K562 (cell line): ENCODE measurements around the gene SLC2A9. TPM values are rescaled to one million over a fixed set of nuclear protein-coding genes. Genes with fewer than 3 reads are reported as not detected.

Source experiments
- ARID1B ChIP-seq: fragments of 450-650 bp; IDR thresholded peaks from 2 replicates; pipeline ENCODE4 v1.6.1; 2016; ENCODE audit warnings: antibody characterized with exemption, mild to moderate bottlenecking, inconsistent platforms
- BCL6 ChIP-seq: fragments of 250-450 bp; sonication (Bioruptor Pico); IDR thresholded peaks from 2 replicates; pipeline ENCODE4 v1.4.0; 2020
- CBFA2T2 ChIP-seq: fragments of 450-650 bp; conservative IDR thresholded peaks from 2 replicates; pipeline ENCODE4 v1.6.1; 2017; ENCODE audit warnings: mild to moderate bottlenecking
- CBFA2T3 ChIP-seq: fragments of 450-650 bp; IDR thresholded peaks from 2 replicates; pipeline ENCODE4 v1.6.1; 2017
- ETV5 ChIP-seq: sonication (generic); formaldehyde crosslinking; IDR thresholded peaks from 2 replicates; pipeline ENCODE4 v1.4.0; 2020; ENCODE audit warnings: low read depth, mild to moderate bottlenecking, missing genetic modification reagents
- FIP1L1 ChIP-seq: fragments of 200-400 bp; formaldehyde crosslinking; IDR thresholded peaks from 2 replicates; pipeline ENCODE4 v1.6.1; 2018; ENCODE audit warnings: mild to moderate bottlenecking, low read depth, low read length; ENCODE audit not compliant: poor library complexity, severe bottlenecking
- FOXJ3 ChIP-seq: sonication (generic); formaldehyde crosslinking; IDR thresholded peaks from 2 replicates; pipeline ENCODE4 v1.4.0; 2020; ENCODE audit warnings: mild to moderate bottlenecking, missing genetic modification reagents
- FOXK1 ChIP-seq: sonication (generic); formaldehyde crosslinking; IDR thresholded peaks from 2 replicates; pipeline ENCODE4 v1.8.0; 2022; ENCODE audit warnings: missing genetic modification reagents, mild to moderate bottlenecking, borderline replicate concordance
- HDAC1 ChIP-seq, 2 experiments: fragments of 450-650 bp; IDR thresholded peaks; 2 replicates each; pipeline ENCODE4 v1.6.1; 2016 to 2017; ENCODE audit warnings: inconsistent platforms in 1 of 2, mild to moderate bottlenecking in 1 of 2, moderate library complexity in 1 of 2
- IFI16 ChIP-seq: fragments of 250-450 bp; sonication (Bioruptor Pico); IDR thresholded peaks from 2 replicates; pipeline ENCODE4 v2.1.2; 2022; ENCODE audit warnings: mild to moderate bottlenecking, inconsistent platforms
- L3MBTL2 ChIP-seq: fragments of 450-650 bp; IDR thresholded peaks from 2 replicates; pipeline ENCODE4 v1.6.1; 2016; ENCODE audit warnings: mild to moderate bottlenecking, moderate library complexity
- MCM7 ChIP-seq, 2 experiments: fragments of 450-650 bp; IDR thresholded peaks; 2 replicates each; pipeline ENCODE4 v1.6.1; 2016 to 2018
- MEF2D ChIP-seq: conservative IDR thresholded peaks from 2 replicates; pipeline ENCODE4 v1.6.1; 2016; ENCODE audit warnings: low read depth, missing genetic modification characterization, missing compliant biosample characterization
- NCOR1 ChIP-seq: fragments of 450-650 bp; IDR thresholded peaks from 2 replicates; pipeline ENCODE4 v1.6.1; 2016; ENCODE audit warnings: mild to moderate bottlenecking, moderate library complexity
- NFRKB ChIP-seq: fragments of 450-650 bp; IDR thresholded peaks from 2 replicates; pipeline ENCODE4 v1.6.1; 2016; ENCODE audit warnings: low read depth
- NR2C2 ChIP-seq, 2 experiments: fragments of 200-800 bp in 1 of 2; sonication (Bioruptor generic) in 1 of 2; sonication (generic) in 1 of 2; formaldehyde crosslinking in 1 of 2; IDR thresholded peaks; 2 replicates each; pipeline versions ENCODE4 v1.6.1 to v1.8.0; 2016 to 2022; ENCODE audit warnings: mild to moderate bottlenecking in 1 of 2, missing compliant biosample characterization in 1 of 2, missing genetic modification characterization in 1 of 2, missing genetic modification reagents in 1 of 2
- PHTF2 ChIP-seq: fragments of 250-450 bp; sonication (Bioruptor Pico); IDR thresholded peaks from 2 replicates; pipeline ENCODE4 v1.5.0; 2021; ENCODE audit warnings: mild to moderate bottlenecking
- PPARD ChIP-seq: fragments of 250-450 bp; sonication (Bioruptor Pico); IDR thresholded peaks from 2 replicates; pipeline ENCODE4 v1.8.0; 2022; ENCODE audit warnings: inconsistent platforms, mild to moderate bottlenecking, moderate library complexity
- RBM39 ChIP-seq: fragments of 200-400 bp; formaldehyde crosslinking; optimal IDR thresholded peaks from 2 replicates; pipeline ENCODE3; 2018; ENCODE audit warnings: low read depth, low read length
- SMARCE1 ChIP-seq: fragments of 450-650 bp; IDR thresholded peaks from 2 replicates; pipeline ENCODE4 v1.7.1; 2016; ENCODE audit warnings: mild to moderate bottlenecking
- SRSF9 ChIP-seq: fragments of 200-400 bp; formaldehyde crosslinking; IDR thresholded peaks from 2 replicates; pipeline ENCODE4 v1.6.1; 2017; ENCODE audit warnings: low read depth, low read length, borderline replicate concordance
- TAL1 ChIP-seq: fragments of 450-650 bp; IDR thresholded peaks from 2 replicates; pipeline ENCODE4 v1.6.1; 2016; ENCODE audit warnings: mild to moderate bottlenecking
- TRIM24 ChIP-seq, 2 experiments: fragments of 450-650 bp; IDR thresholded peaks; 2 replicates each; pipeline ENCODE4 v1.6.1; 2016
- ZKSCAN3 ChIP-seq: fragments of 250-450 bp; sonication (Bioruptor Pico); IDR thresholded peaks from 2 replicates; pipeline ENCODE4 v1.4.0; 2020
- ZNF23 ChIP-seq: fragments of 250-450 bp; sonication (Bioruptor Pico); IDR thresholded peaks from 2 replicates; pipeline ENCODE4 v1.4.0; 2020; ENCODE audit warnings: mild to moderate bottlenecking
- ZNF311 ChIP-seq: fragments of 250-450 bp; sonication (Bioruptor Pico); IDR thresholded peaks from 2 replicates; pipeline ENCODE4 v1.4.0; 2020; ENCODE audit warnings: mild to moderate bottlenecking, moderate library complexity
- ZNF830 ChIP-seq: fragments of 250-450 bp; sonication (Bioruptor Pico); IDR thresholded peaks from 2 replicates; pipeline ENCODE4 v1.5.0; 2021; ENCODE audit warnings: mild to moderate bottlenecking
- ZSCAN32 ChIP-seq: fragments of 450-650 bp; formaldehyde crosslinking; IDR thresholded peaks from 2 replicates; pipeline ENCODE4 v1.4.0; 2020; ENCODE audit warnings: mild to moderate bottlenecking, moderate library complexity
- polyA plus RNA-seq, 8 experiments: library from polyadenylated mRNA; depleted of rRNA in 4 of 8; stranded (reverse) in 5 of 8; unstranded in 3 of 8; fragments of >200 nt; fragmentation: Nextera tagmentation in 2 of 8; fragmentation: Illumina TruSeq in 1 of 8; extraction: Ambion mirVana in 2 of 8; extraction: Trizol in 1 of 8; gene quantifications; 2 replicates each; pipeline versions ENCODE4 v1.2.1 to v1.2.3, GENCODE V29; 2011 to 2014; ENCODE audit warnings: inconsistent platforms in 1 of 8, missing spikeins in 1 of 8
- total RNA-seq, 7 experiments: library from RNA; depleted of rRNA in 6 of 7; stranded (reverse); fragments of >200 nt in 6 of 7; fragmentation: Illumina TruSeq in 2 of 7; extraction: Trizol in 2 of 7; gene quantifications; 2 replicates each; pipeline versions ENCODE4 v1.2.1 to v1.2.3, GENCODE V29; 2011 to 2021; ENCODE audit warnings: low replicate concordance in 1 of 7
- TF ChIP-seq, protein P1 (sequence below): fragments of 200-400 bp; formaldehyde crosslinking; IDR thresholded peaks from 2 replicates; pipeline ENCODE4 v1.6.1; 2017; ENCODE audit warnings: mild to moderate bottlenecking, low read depth, low read length, moderate library complexity
- TF ChIP-seq, protein P2 (sequence below): fragments of 250-450 bp; sonication (Bioruptor Pico); IDR thresholded peaks from 2 replicates; pipeline ENCODE4 v1.8.0; 2022; ENCODE audit warnings: moderate library complexity, mild to moderate bottlenecking, inconsistent platforms
- TF ChIP-seq, protein P3 (sequence below): fragments of 450-650 bp; formaldehyde crosslinking; IDR thresholded peaks from 2 replicates; pipeline ENCODE4 v1.4.0; 2022; ENCODE audit warnings: mild to moderate bottlenecking, moderate library complexity

Gene SLC2A9
- total and polyA plus RNA-seq, 9 of the 15 experiments (the other 6 are each of a cell fraction or from before 2014, with no cell fraction given): 0.15 to 1.9 (median 0.76) TPM

GRCh38 chr4:10011885-10012284, 9.4 kb downstream of the SLC2A9 start (continued):
- TF ChIP-seq NR2C2 (CRISPR knock-in tag; IDR thresholded peaks at IDR 0.05) (no peak), NR2C2 (tag; IDR thresholded peaks at IDR 0.05) (no peak), ZNF23 (CRISPR knock-in tag) (no peak), ZSCAN32 (CRISPR knock-in tag) (no peak), HDAC1 (IDR thresholded peaks at IDR 0.05) (no peak), SRSF9 (no peak), RBM39 (no peak), CBFA2T3 (peak; percentile 88), TRIM24 (IDR thresholded peaks at IDR 0.05) (peak; percentile 81 to 89), NFRKB (no peak), FOXJ3 (CRISPR knock-in tag) (no peak), BCL6 (CRISPR knock-in tag) (no peak), TAL1 (peak; percentile 90), FOXK1 (CRISPR knock-in tag) (no peak), PPARD (no peak), ARID1B (peak; percentile 83), NCOR1 (0 out of 2 replicates have a peak, but pooled peaks have one; percentile 49), IFI16 (CRISPR knock-in tag) (no peak), MCM7 (IDR thresholded peaks at IDR 0.05) (no peak), SMARCE1 (no peak), FIP1L1 (no peak), MEF2D (tag) (no peak), ZNF311 (CRISPR knock-in tag) (no peak), L3MBTL2 (0 out of 2 replicates have a peak, but pooled peaks have one; percentile 19), PHTF2 (CRISPR knock-in tag) (no peak), ETV5 (no peak), ZNF830 (CRISPR knock-in tag) (no peak), CBFA2T2 (peak; percentile 81), ZKSCAN3 (CRISPR knock-in tag) (no peak)
- TF ChIP-seq, protein P1, sequence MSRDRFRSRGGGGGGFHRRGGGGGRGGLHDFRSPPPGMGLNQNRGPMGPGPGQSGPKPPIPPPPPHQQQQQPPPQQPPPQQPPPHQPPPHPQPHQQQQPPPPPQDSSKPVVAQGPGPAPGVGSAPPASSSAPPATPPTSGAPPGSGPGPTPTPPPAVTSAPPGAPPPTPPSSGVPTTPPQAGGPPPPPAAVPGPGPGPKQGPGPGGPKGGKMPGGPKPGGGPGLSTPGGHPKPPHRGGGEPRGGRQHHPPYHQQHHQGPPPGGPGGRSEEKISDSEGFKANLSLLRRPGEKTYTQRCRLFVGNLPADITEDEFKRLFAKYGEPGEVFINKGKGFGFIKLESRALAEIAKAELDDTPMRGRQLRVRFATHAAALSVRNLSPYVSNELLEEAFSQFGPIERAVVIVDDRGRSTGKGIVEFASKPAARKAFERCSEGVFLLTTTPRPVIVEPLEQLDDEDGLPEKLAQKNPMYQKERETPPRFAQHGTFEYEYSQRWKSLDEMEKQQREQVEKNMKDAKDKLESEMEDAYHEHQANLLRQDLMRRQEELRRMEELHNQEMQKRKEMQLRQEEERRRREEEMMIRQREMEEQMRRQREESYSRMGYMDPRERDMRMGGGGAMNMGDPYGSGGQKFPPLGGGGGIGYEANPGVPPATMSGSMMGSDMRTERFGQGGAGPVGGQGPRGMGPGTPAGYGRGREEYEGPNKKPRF: no peak
- TF ChIP-seq, protein P2, sequence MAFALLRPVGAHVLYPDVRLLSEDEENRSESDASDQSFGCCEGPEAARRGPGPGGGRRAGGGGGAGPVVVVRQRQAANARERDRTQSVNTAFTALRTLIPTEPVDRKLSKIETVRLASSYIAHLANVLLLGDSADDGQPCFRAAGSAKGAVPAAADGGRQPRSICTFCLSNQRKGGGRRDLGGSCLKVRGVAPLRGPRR (CRISPR knock-in tag): no peak
- TF ChIP-seq, protein P3, sequence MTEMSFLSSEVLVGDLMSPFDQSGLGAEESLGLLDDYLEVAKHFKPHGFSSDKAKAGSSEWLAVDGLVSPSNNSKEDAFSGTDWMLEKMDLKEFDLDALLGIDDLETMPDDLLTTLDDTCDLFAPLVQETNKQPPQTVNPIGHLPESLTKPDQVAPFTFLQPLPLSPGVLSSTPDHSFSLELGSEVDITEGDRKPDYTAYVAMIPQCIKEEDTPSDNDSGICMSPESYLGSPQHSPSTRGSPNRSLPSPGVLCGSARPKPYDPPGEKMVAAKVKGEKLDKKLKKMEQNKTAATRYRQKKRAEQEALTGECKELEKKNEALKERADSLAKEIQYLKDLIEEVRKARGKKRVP: no peak
